Trophoblast cell (in vitro differentiated cells and primary cell): ENCODE data around the gene HSP90AB1.

Experiments used
- DNase-seq, 2 donors: peaks; one replicate each; pipeline ENCODE4 v3.0.0-alpha.2; 2016
- H2AFZ ChIP-seq: 2 replicates; pipeline ENCODE4 v1.6.1; 2013; ENCODE audit warnings: low read length, moderate library complexity, mild to moderate bottlenecking; ENCODE audit not compliant: insufficient read depth, poor library complexity
- H2AK5ac ChIP-seq: 2 replicates; pipeline ENCODE4 v1.6.1; 2013; ENCODE audit warnings: mild to moderate bottlenecking, low read length
- H2BK120ac ChIP-seq: 2 replicates; pipeline ENCODE4 v1.6.1; 2013; ENCODE audit warnings: low read length, mild to moderate bottlenecking, moderate library complexity; ENCODE audit not compliant: insufficient read depth, poor library complexity
- H2BK12ac ChIP-seq: 2 replicates; pipeline ENCODE4 v1.6.1; 2013; ENCODE audit warnings: mild to moderate bottlenecking, low read length, moderate library complexity
- H2BK5ac ChIP-seq: 2 replicates; pipeline ENCODE4 v1.6.1; 2013; ENCODE audit warnings: low read length, low read depth, moderate library complexity, mild to moderate bottlenecking; ENCODE audit not compliant: poor library complexity
- H3K14ac ChIP-seq: 2 replicates; pipeline ENCODE4 v1.6.1; 2013; ENCODE audit warnings: mild to moderate bottlenecking, low read length
- H3K18ac ChIP-seq: 2 replicates; pipeline ENCODE4 v1.6.1; 2013; ENCODE audit warnings: mild to moderate bottlenecking, low read length
- H3K23ac ChIP-seq: 2 replicates; pipeline ENCODE4 v1.6.1; 2013; ENCODE audit warnings: low read length
- H3K27ac ChIP-seq: 2 replicates; pipeline ENCODE4 v1.5.1; 2013; ENCODE audit warnings: low read depth, mild to moderate bottlenecking, inconsistent platforms, low read length, moderate library complexity
- H3K27me3 ChIP-seq: 2 replicates; pipeline ENCODE4 v1.6.1; 2013; ENCODE audit warnings: inconsistent platforms, mild to moderate bottlenecking, low read length, moderate library complexity; ENCODE audit not compliant: insufficient read depth
- H3K36me3 ChIP-seq, 2 experiments: 1 replicate in 1 of 2; 2 replicates in 1 of 2; pipeline ENCODE4 v1.6.1; 2013; ENCODE audit warnings: low read length in 2 of 2, mild to moderate bottlenecking in 2 of 2, moderate library complexity in 1 of 2; ENCODE audit not compliant: insufficient read depth in 2 of 2, control insufficient read depth in 1 of 2
- H3K4ac ChIP-seq: 2 replicates; pipeline ENCODE4 v1.6.1; 2013; ENCODE audit warnings: low read depth, mild to moderate bottlenecking, low read length, moderate library complexity
- H3K4me1 ChIP-seq, 2 experiments: 1 replicate in 1 of 2; 2 replicates in 1 of 2; pipeline ENCODE4 v1.6.1; 2013; ENCODE audit warnings: low read length in 2 of 2, mild to moderate bottlenecking in 2 of 2, moderate library complexity in 1 of 2; ENCODE audit not compliant: insufficient read depth in 2 of 2, control insufficient read depth in 1 of 2
- H3K4me2 ChIP-seq: 2 replicates; pipeline ENCODE4 v1.6.1; 2013; ENCODE audit warnings: inconsistent platforms, mild to moderate bottlenecking, low read length, moderate library complexity
- H3K4me3 ChIP-seq: 2 replicates; pipeline ENCODE4 v1.5.1; 2013; ENCODE audit warnings: mild to moderate bottlenecking, low read depth, low read length, inconsistent platforms
- H3K79me1 ChIP-seq: one replicate; pipeline ENCODE4 v1.6.1; 2013; ENCODE audit warnings: low read length
- H3K79me2 ChIP-seq: 2 replicates; pipeline ENCODE4 v1.6.1; 2013; ENCODE audit warnings: low read length, mild to moderate bottlenecking; ENCODE audit not compliant: control insufficient read depth, insufficient read depth, poor library complexity
- H3K9ac ChIP-seq: 2 replicates; pipeline ENCODE4 v1.6.1; 2013; ENCODE audit warnings: mild to moderate bottlenecking, low read length
- H3K9me3 ChIP-seq: 2 replicates; pipeline ENCODE4 v1.6.1; 2013; ENCODE audit warnings: low read depth, mild to moderate bottlenecking, control low read depth, inconsistent platforms, low read length; ENCODE audit not compliant: insufficient read depth
- H4K12ac ChIP-seq: 2 replicates; pipeline ENCODE4 v1.6.1; 2013; ENCODE audit warnings: low read depth, mild to moderate bottlenecking, low read length, moderate library complexity
- H4K8ac ChIP-seq: 2 replicates; pipeline ENCODE4 v1.6.1; 2013; ENCODE audit warnings: low read depth, mild to moderate bottlenecking, low read length, moderate library complexity
- H4K91ac ChIP-seq: one replicate; pipeline ENCODE4 v1.6.1; 2013; ENCODE audit warnings: low read depth, mild to moderate bottlenecking, low read length, moderate library complexity
- WGBS: extraction: QIAGEN DNeasy Blood & Tissue Kit; methylation state at CpG from one replicate; pipeline ENCODE4 v1.1.7; 2013; ENCODE audit warnings: missing lambda C conversion rate; ENCODE audit not compliant: insufficient read length, insufficient coverage; ENCODE audit errors: extremely low coverage; 5-methylcytosine and 5-hydroxymethylcytosine counted together

Gene HSP90AB1

GRCh38 chr6:44255871-44256774 lies 9.2 kb downstream of the HSP90AB1 start:
- peak overlapping the region; percentile 84 for H2AK5ac ChIP-seq

DNA sequence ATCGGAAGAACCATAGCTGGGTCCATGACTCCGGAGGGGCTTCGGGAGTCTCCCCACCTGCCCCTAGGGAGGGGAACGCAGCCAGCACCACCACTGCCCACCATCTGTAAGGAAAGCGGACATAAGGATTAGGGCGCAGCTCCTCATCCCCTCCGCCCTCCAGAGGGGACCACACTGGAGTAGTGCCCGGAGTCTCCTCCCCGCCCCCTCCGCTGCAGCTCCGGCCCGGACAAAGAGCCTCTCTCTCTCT lies 9.8 kb downstream of the HSP90AB1 start:
- Histone ChIP-seq H3K27ac (peak overlapping the region; percentile 84), H4K8ac (peak overlapping the region; percentile 75), H2AK5ac (peak overlapping the region; percentile 84), H3K4me3 (peak overlapping the region; percentile 93), H3K79me2 (peaks cover 8% of the 10 kb centered on the region), H2BK5ac (peak overlapping the region; percentile 83), H4K12ac (peak overlapping the region; percentile 84), H3K36me3 (peaks cover 50 to 60% of the 10 kb centered on the region in 2 experiments), H3K4ac (peak overlapping the region; percentile 63), H3K9ac (peak overlapping the region; percentile 89), H3K4me1 (peaks cover 9% of the 10 kb centered on the region in 2 experiments), H3K23ac (no peak overlapping the region), H2BK120ac (peak overlapping the region; percentile 72), H3K27me3 (no peaks in the 10 kb centered on the region), H2AFZ (peak overlapping the region; percentile 12), H3K79me1 (peaks cover 9% of the 10 kb centered on the region), H4K91ac (peak overlapping the region; percentile 95), H3K9me3 (no peaks in the 10 kb centered on the region), H3K14ac (peak overlapping the region; percentile 91), H3K4me2 (peak overlapping the region; percentile 95), H2BK12ac (no peak overlapping the region), H3K18ac (peak overlapping the region; percentile 95)
- no peak for DNase-seq
- WGBS, result no CpG with 5 or more reads among the region's 12 CpGs

More at GRCh38 chr6:44255871-44256774, 9.2 kb downstream of the HSP90AB1 start:
- Histone ChIP-seq H4K8ac (peak overlapping the region; percentile 75), H2BK12ac (no peak overlapping the region), H3K4ac (peak overlapping the region; percentile 63), H3K14ac (peak overlapping the region; percentile 91), H3K4me1 (peaks cover 9% of the 10 kb centered on the region in 2 experiments), H3K23ac (no peak overlapping the region), H3K9me3 (no peaks in the 10 kb centered on the region), H3K79me1 (peaks cover 9% of the 10 kb centered on the region), H3K79me2 (peaks cover 8% of the 10 kb centered on the region), H4K91ac (peak overlapping the region; percentile 95), H3K27ac (peak overlapping the region; percentile 84), H2AFZ (peak overlapping the region; percentile 12), H3K9ac (peak overlapping the region; percentile 89), H3K4me3 (peak overlapping the region; percentile 93), H3K4me2 (peak overlapping the region; percentile 95), H3K27me3 (no peaks in the 10 kb centered on the region), H2BK5ac (peak overlapping the region; percentile 83), H4K12ac (peak overlapping the region; percentile 84), H2BK120ac (peak overlapping the region; percentile 72), H3K36me3 (peaks cover 50 to 60% of the 10 kb centered on the region in 2 experiments), H3K18ac (peak overlapping the region; percentile 95)
- no CpG with 5 or more reads among the region's 15 CpGs for WGBS
- peak; percentile 47 to 60 for DNase-seq

GRCh38 chr6:44257025-44257752 lies 10.3 kb downstream of the HSP90AB1 start, which contains the start of gene SLC35B2:
Gene SLC35B2, minus strand, starts transcription at chr6:44257528. Its CDS starts 118 bp downstream, at chr6:44257410.
- H2AFZ ChIP-seq, result peak within 1 kb of the TSS; percentile 93
- peak within 1 kb of the TSS; percentile 95 for H3K4me2 ChIP-seq
- H3K27me3 ChIP-seq, result no peaks in the 10 kb centered on the region
- H3K79me1 ChIP-seq, result peaks cover 9% of the 10 kb centered on the region
- H3K36me3 ChIP-seq, result peaks cover 47 to 56% of the 10 kb centered on the region in 2 experiments
- peak within 1 kb of the TSS; percentile 91 for H3K14ac ChIP-seq
- H3K79me2 ChIP-seq, result peaks cover 8% of the 10 kb centered on the region
- H3K23ac ChIP-seq, result no peak within 1 kb of the TSS
- peak within 1 kb of the TSS; percentile 95 for H3K18ac ChIP-seq
- peaks cover 9% of the 10 kb centered on the region in 2 experiments for H3K4me1 ChIP-seq
- peak within 1 kb of the TSS; percentile 63 for H3K4ac ChIP-seq
- H4K91ac ChIP-seq, result peak within 1 kb of the TSS; percentile 95
- peak; percentile 35 to 65 for DNase-seq
- no peaks in the 10 kb centered on the region for H3K9me3 ChIP-seq
- peak within 1 kb of the TSS; percentile 84 for H4K12ac ChIP-seq
- peak within 1 kb of the TSS; percentile 20 for H2BK12ac ChIP-seq
- no CpG with 5 or more reads among the region's 80 CpGs for WGBS
- H2BK5ac ChIP-seq, result peak within 1 kb of the TSS; percentile 83
- peak within 1 kb of the TSS; percentile 84 for H3K27ac ChIP-seq
- peak within 1 kb of the TSS; percentile 93 for H3K4me3 ChIP-seq
- H3K9ac ChIP-seq, result peak within 1 kb of the TSS; percentile 89
- H2AK5ac ChIP-seq, result peak within 1 kb of the TSS; percentile 84
- H4K8ac ChIP-seq, result peak within 1 kb of the TSS; percentile 75
- peak within 1 kb of the TSS; percentile 72 for H2BK120ac ChIP-seq

- Histone ChIP-seq H4K91ac (peak overlapping the region; percentile 68), H3K14ac (no peak overlapping the region), H4K8ac (peak overlapping the region; percentile 24), H3K4me1 (peaks cover 12% of the 10 kb centered on the region in 2 experiments), H3K18ac (no peak overlapping the region), H3K4me2 (peak overlapping the region; percentile 95), H3K27ac (peak overlapping the region; percentile 84), H2BK120ac (no peak overlapping the region), H3K9me3 (no peaks in the 10 kb centered on the region), H3K9ac (no peak overlapping the region), H3K36me3 (peaks cover 42 to 50% of the 10 kb centered on the region in 2 experiments), H2AFZ (peak overlapping the region; percentile 76), H3K79me2 (peaks cover 8% of the 10 kb centered on the region), H2AK5ac (no peak overlapping the region), H3K27me3 (no peaks in the 10 kb centered on the region), H3K79me1 (peaks cover 9% of the 10 kb centered on the region), H3K23ac (no peak overlapping the region), H2BK5ac (no peak overlapping the region), H2BK12ac (no peak overlapping the region), H4K12ac (peak overlapping the region; percentile 67), H3K4me3 (peak overlapping the region; percentile 93), H3K4ac (no peak overlapping the region)
- WGBS, result no CpG with 5 or more reads among the region's 15 CpGs
- no peak for DNase-seq
These were observed 10.9 kb downstream of the HSP90AB1 start for GRCh38 chr6:44257753-44258324.
